ENCODE results near the gene ANXA8.
"Not testable (repeated sequence)": the region's sequence is repeated elsewhere in the genome, so short reads cannot be mapped to it uniquely, and the experiment has no call there.

GRCh38 chr10:47481768-47482181, 2.1 kb downstream of the ANXA8 start:
- not testable (repeated sequence) for TF ChIP-seq POLR2AphosphoS5, CTCF (IDR thresholded peaks at IDR 0.05)
